WTC11 (cell line): ENCODE data around the gene HSPG2.

ENCODE experiments used
- ATF6 ChIP-seq: sonication (generic); formaldehyde crosslinking; IDR thresholded peaks from 2 replicates; pipeline ENCODE4 v1.8.1; 2023; ENCODE audit warnings: mild to moderate bottlenecking, missing genetic modification reagents
- CTCF ChIP-seq: fragments of 200-600 bp; IDR thresholded peaks from 2 replicates; pipeline ENCODE4 v1.8.0; 2022; ENCODE audit warnings: antibody characterized with exemption
- NR2C2 ChIP-seq: sonication (generic); formaldehyde crosslinking; IDR thresholded peaks from 2 replicates; pipeline ENCODE4 v1.8.0; 2022; ENCODE audit warnings: mild to moderate bottlenecking, missing genetic modification reagents
- RELA ChIP-seq: sonication (generic); formaldehyde crosslinking; IDR thresholded peaks from 2 replicates; pipeline ENCODE4 v1.8.1; 2022; ENCODE audit warnings: missing genetic modification reagents, mild to moderate bottlenecking, borderline replicate concordance
- SP1 ChIP-seq: sonication (generic); formaldehyde crosslinking; conservative IDR thresholded peaks from 2 replicates; pipeline ENCODE4 v1.8.1; 2022; ENCODE audit warnings: missing genetic modification reagents

DNA sequence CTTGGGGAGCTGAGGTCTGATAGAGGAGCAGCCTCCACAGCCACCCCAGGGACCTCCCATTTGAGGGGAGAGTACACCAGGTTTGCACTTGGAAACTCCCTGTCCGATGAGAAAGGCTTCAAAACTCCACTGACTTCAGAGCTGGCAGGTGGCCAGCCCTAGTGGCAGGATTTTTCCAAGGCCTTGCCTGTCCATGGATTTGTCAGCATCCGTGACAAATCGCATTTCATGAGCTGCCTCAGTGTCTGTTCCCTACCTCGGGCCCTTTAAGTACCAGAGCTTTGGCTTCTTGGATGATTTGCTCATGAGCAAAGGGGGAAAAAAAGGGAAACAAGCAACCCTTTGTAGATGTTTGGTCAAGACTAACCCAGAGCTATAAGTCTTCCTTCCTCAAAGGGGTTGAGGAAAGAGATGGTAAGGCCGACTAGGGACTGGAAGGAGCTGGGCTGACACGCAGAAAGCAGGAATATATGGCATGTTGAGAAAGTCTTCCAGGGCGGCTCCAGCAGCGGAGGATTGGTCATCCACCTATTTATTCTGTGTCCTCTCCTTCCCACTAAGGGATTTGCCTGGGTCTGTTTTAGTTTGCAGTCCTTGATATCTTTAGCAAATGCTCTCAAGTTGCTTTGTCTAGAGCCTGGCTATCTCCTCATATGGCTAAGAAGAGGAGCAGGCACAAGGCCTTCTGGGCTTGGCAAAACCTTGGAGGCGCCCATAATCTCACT lies 2.7 kb upstream of the HSPG2 start:
- TF ChIP-seq NR2C2 (no peak), CTCF (no peak), RELA (CRISPR knock-in tag) (no peak), SP1 (CRISPR knock-in tag) (no peak), ATF6 (CRISPR knock-in tag) (no peak)
